ENCODE data around the gene HILPDA. TPM values are rescaled to one million over a fixed set of nuclear protein-coding genes. Genes with fewer than 3 reads are reported as not detected.

Gene HILPDA
- total RNA-seq, 1 donor from 2014 or later: 8.9 TPM

GRCh38 chr7:128419257-128419656 is 36.4 kb upstream of the HILPDA start:
- no peak for ATAC-seq
- H3K27ac ChIP-seq: no peak overlapping the region

GRCh38 chr7:128420773-128421172 is 34.9 kb upstream of the HILPDA start:
- intact Hi-C loops (cut with DNase I): no loop called here
- no peak for DNase-seq

More at GRCh38 chr7:128419257-128419656, 36.4 kb upstream of the HILPDA start:
- no peak for DNase-seq
- Histone ChIP-seq H3K4me3 (no peak overlapping the region), H3K4me1 (peaks cover 9% of the 10 kb centered on the region), H3K27me3 (no peaks in the 10 kb centered on the region), H3K9me3 (no peaks in the 10 kb centered on the region), H3K36me3 (no peaks in the 10 kb centered on the region)
- intact Hi-C loops (cut with DNase I): no loop called here
- TF ChIP-seq, protein P1, sequence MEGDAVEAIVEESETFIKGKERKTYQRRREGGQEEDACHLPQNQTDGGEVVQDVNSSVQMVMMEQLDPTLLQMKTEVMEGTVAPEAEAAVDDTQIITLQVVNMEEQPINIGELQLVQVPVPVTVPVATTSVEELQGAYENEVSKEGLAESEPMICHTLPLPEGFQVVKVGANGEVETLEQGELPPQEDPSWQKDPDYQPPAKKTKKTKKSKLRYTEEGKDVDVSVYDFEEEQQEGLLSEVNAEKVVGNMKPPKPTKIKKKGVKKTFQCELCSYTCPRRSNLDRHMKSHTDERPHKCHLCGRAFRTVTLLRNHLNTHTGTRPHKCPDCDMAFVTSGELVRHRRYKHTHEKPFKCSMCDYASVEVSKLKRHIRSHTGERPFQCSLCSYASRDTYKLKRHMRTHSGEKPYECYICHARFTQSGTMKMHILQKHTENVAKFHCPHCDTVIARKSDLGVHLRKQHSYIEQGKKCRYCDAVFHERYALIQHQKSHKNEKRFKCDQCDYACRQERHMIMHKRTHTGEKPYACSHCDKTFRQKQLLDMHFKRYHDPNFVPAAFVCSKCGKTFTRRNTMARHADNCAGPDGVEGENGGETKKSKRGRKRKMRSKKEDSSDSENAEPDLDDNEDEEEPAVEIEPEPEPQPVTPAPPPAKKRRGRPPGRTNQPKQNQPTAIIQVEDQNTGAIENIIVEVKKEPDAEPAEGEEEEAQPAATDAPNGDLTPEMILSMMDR (IDR thresholded peaks at IDR 0.05): no peak

GRCh38 chr7:128421384-128421783 is 34.3 kb upstream of the HILPDA start:
- Histone ChIP-seq H3K4me3 (no peak overlapping the region), H3K36me3 (no peaks in the 10 kb centered on the region), H3K9me3 (no peaks in the 10 kb centered on the region), H3K27me3 (no peaks in the 10 kb centered on the region), H3K27ac (no peak overlapping the region), H3K4me1 (peaks cover 9% of the 10 kb centered on the region)
- TF ChIP-seq, protein P1 (IDR thresholded peaks at IDR 0.05): no peak
- intact Hi-C loops (cut with DNase I): no loop called here
- DNase-seq: no peak
- no peak for ATAC-seq

More at GRCh38 chr7:128420773-128421172, 34.9 kb upstream of the HILPDA start:
- no peak overlapping the region for H3K4me3 ChIP-seq
- H3K4me1 ChIP-seq: peaks cover 9% of the 10 kb centered on the region
- H3K36me3 ChIP-seq: no peaks in the 10 kb centered on the region
- no peak for ATAC-seq
- no peaks in the 10 kb centered on the region for H3K9me3 ChIP-seq
- TF ChIP-seq, protein P1 (IDR thresholded peaks at IDR 0.05): no peak
- H3K27me3 ChIP-seq: no peaks in the 10 kb centered on the region
- H3K27ac ChIP-seq: no peak overlapping the region

- no peak overlapping the region for H3K4me3 ChIP-seq
- TF ChIP-seq, protein P1 (IDR thresholded peaks at IDR 0.05): no peak
- intact Hi-C loops (cut with DNase I): no loop called here
Observed at GRCh38 chr7:128422037-128422436, 33.6 kb upstream of the HILPDA start.

DNA sequence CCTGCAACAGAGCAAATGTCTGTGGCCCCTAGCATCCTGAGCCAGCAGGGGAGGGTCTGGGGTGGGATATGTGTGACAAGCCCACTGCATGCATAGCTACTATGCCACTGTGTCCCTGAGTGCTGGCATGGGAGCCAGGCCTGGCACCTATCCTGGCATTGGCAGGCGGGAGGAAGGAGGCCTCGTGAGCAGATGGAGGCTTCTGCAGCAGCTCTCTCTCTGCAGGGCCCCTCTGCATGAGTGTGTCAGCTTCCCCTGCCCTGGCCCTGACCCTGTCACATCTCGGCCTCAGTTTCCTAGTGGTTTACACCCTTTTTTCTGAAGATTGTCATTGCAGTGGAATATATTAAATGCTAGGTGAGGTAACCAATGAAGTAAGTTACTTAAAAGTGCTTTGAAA is 32.8 kb upstream of the HILPDA start:
- TF ChIP-seq, protein P1 (IDR thresholded peaks at IDR 0.05): no peak
- Histone ChIP-seq H3K4me1 (peaks cover 9% of the 10 kb centered on the region), H3K27me3 (no peaks in the 10 kb centered on the region), H3K9me3 (no peaks in the 10 kb centered on the region), H3K4me3 (no peak overlapping the region), H3K36me3 (no peaks in the 10 kb centered on the region), H3K27ac (no peak overlapping the region)
- DNase-seq (no peak), ATAC-seq (no peak)
- intact Hi-C loops (cut with DNase I): no loop called here

More at GRCh38 chr7:128422037-128422436, 33.6 kb upstream of the HILPDA start:
- peaks cover 9% of the 10 kb centered on the region for H3K4me1 ChIP-seq
- DNase-seq (no peak), ATAC-seq (no peak)
- H3K27ac ChIP-seq: no peak overlapping the region
- H3K9me3 ChIP-seq: no peaks in the 10 kb centered on the region
- H3K27me3 ChIP-seq: no peaks in the 10 kb centered on the region
- H3K36me3 ChIP-seq: no peaks in the 10 kb centered on the region

Data from upper lobe of right lung (tissue), 1 donor.